ENCODE results near the gene KLHL12.

- TF ChIP-seq, protein P1, sequence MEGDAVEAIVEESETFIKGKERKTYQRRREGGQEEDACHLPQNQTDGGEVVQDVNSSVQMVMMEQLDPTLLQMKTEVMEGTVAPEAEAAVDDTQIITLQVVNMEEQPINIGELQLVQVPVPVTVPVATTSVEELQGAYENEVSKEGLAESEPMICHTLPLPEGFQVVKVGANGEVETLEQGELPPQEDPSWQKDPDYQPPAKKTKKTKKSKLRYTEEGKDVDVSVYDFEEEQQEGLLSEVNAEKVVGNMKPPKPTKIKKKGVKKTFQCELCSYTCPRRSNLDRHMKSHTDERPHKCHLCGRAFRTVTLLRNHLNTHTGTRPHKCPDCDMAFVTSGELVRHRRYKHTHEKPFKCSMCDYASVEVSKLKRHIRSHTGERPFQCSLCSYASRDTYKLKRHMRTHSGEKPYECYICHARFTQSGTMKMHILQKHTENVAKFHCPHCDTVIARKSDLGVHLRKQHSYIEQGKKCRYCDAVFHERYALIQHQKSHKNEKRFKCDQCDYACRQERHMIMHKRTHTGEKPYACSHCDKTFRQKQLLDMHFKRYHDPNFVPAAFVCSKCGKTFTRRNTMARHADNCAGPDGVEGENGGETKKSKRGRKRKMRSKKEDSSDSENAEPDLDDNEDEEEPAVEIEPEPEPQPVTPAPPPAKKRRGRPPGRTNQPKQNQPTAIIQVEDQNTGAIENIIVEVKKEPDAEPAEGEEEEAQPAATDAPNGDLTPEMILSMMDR (IDR thresholded peaks at IDR 0.05), result no peak
- TF ChIP-seq EHF (CRISPR knock-in tag; IDR thresholded peaks at IDR 0.05), result no peak
- no peak for TF ChIP-seq RAD21 (conservative IDR thresholded peaks at IDR 0.05 in 1 of 2, IDR thresholded peaks at IDR 0.05 in 1 of 2)
- TF ChIP-seq, protein P2, sequence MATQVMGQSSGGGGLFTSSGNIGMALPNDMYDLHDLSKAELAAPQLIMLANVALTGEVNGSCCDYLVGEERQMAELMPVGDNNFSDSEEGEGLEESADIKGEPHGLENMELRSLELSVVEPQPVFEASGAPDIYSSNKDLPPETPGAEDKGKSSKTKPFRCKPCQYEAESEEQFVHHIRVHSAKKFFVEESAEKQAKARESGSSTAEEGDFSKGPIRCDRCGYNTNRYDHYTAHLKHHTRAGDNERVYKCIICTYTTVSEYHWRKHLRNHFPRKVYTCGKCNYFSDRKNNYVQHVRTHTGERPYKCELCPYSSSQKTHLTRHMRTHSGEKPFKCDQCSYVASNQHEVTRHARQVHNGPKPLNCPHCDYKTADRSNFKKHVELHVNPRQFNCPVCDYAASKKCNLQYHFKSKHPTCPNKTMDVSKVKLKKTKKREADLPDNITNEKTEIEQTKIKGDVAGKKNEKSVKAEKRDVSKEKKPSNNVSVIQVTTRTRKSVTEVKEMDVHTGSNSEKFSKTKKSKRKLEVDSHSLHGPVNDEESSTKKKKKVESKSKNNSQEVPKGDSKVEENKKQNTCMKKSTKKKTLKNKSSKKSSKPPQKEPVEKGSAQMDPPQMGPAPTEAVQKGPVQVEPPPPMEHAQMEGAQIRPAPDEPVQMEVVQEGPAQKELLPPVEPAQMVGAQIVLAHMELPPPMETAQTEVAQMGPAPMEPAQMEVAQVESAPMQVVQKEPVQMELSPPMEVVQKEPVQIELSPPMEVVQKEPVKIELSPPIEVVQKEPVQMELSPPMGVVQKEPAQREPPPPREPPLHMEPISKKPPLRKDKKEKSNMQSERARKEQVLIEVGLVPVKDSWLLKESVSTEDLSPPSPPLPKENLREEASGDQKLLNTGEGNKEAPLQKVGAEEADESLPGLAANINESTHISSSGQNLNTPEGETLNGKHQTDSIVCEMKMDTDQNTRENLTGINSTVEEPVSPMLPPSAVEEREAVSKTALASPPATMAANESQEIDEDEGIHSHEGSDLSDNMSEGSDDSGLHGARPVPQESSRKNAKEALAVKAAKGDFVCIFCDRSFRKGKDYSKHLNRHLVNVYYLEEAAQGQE (IDR thresholded peaks at IDR 0.05), result no peak
- TF ChIP-seq POLR2A (IDR thresholded peaks at IDR 0.05; ENCODE audit: low read length), result no peak
- no peak for TF ChIP-seq CHD4 (IDR thresholded peaks at IDR 0.05; ENCODE audit: borderline replicate concordance)
- TF ChIP-seq ZFP36 (IDR thresholded peaks at IDR 0.05; ENCODE audit: borderline replicate concordance, partially characterized antibody), result no peak
- TF ChIP-seq, protein P3, sequence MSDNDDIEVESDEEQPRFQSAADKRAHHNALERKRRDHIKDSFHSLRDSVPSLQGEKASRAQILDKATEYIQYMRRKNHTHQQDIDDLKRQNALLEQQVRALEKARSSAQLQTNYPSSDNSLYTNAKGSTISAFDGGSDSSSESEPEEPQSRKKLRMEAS (IDR thresholded peaks at IDR 0.05), result no peak
- TF ChIP-seq CHD2 (IDR thresholded peaks at IDR 0.05; ENCODE audit: low read length, partially characterized antibody), result no peak
- no peak for TF ChIP-seq MAFK (IDR thresholded peaks at IDR 0.05; ENCODE audit: partially characterized antibody)
- TF ChIP-seq EHMT2 (IDR thresholded peaks at IDR 0.05; ENCODE audit: low read depth), result no peak
Observed at GRCh38 chr1:202858789-202859414, 68.1 kb downstream of the KLHL12 start.
